DND-41 (cell line): ENCODE data around the gene SCAI.

Source experiments
- CTCF ChIP-seq: IDR thresholded peaks from 2 replicates; pipeline ENCODE4 v1.5.1; 2012; ENCODE audit warnings: borderline replicate concordance, low read length, moderate library complexity, mild to moderate bottlenecking; ENCODE audit not compliant: poor library complexity, severe bottlenecking; ENCODE audit errors: extremely low read depth
- EZH2 ChIP-seq: IDR thresholded peaks from 3 replicates; pipeline ENCODE4 v1.6.1; 2012; ENCODE audit warnings: borderline replicate concordance, low read depth, mild to moderate bottlenecking, moderate library complexity, low read length, inconsistent platforms; ENCODE audit not compliant: severe bottlenecking

- TF ChIP-seq CTCF = no peak
- TF ChIP-seq EZH2 = no peak
Observed at GRCh38 chr9:125024917-125025316, 118.4 kb downstream of the SCAI start.
